Measurements from ENCODE around the gene PRM2.

GRCh38 chr16:11289202-11289601, 12.9 kb upstream of the PRM2 start:
- TF ChIP-seq CTCF (conservative IDR thresholded peaks at IDR 0.05 in 1 of 2, IDR thresholded peaks at IDR 0.05 in 1 of 2; ENCODE audit: low read depth in 1 of 2, low read length in 2 of 2): no peak
- no peak for TF ChIP-seq EZH2 (IDR thresholded peaks at IDR 0.05; ENCODE audit: low read length, missing control alignments)

All from fibroblast of lung (primary cell).